Dedifferentiated amniotic fluid mesenchymal stem cell (primary cell): ENCODE results near the gene ABTB2.
"Not testable (repeated sequence)": the region's sequence is repeated elsewhere in the genome, so short reads cannot be mapped to it uniquely, and the experiment has no call there.

Source experiments
- DNase-seq: peaks from one replicate; pipeline ENCODE4 v3.0.0-alpha.2; 2016; ENCODE audit errors: extremely low spot score

Gene ABTB2

GRCh38 chr11:34357701-34358257, at the start of gene ABTB2:
Gene ABTB2 (minus strand): TSS chr11:34358010.
- peak; percentile 97 for DNase-seq

DNA sequence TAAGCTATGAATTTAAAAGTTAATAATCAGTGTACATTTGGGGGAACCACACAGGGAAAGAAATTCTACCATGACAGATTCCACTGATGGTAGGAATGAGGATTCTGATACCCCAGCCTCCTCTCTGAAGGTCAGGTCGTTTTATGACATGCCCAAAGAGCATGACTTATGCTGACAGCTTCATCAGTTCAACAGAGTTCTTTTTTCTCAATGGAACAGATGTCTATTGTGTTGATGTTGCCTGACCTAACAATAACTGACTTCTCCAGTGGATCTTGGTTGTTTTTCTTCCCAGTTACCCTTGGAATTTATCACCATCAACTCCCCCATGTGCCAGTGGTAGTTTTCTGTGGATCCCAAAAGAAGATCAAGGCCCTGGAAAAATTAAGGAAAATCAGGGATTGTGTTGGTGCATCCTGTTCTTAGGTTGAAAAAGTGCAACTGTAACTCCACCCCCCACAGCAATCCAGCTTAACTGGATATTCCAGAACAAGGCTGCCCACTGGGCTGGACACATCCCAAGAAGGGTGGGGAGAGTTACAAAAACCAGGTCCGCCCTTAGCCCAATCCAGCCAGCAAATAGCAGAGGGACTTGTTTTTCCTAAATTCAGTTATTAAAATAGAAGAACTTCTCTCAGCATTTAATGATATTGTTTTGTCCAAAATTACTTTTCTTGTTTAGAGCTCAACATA, 49.5 kb upstream of the ABTB2 start:
- no peak for DNase-seq

- no peak for DNase-seq
These were observed 48.6 kb upstream of the ABTB2 start for GRCh38 chr11:34406413-34406812.

DNA sequence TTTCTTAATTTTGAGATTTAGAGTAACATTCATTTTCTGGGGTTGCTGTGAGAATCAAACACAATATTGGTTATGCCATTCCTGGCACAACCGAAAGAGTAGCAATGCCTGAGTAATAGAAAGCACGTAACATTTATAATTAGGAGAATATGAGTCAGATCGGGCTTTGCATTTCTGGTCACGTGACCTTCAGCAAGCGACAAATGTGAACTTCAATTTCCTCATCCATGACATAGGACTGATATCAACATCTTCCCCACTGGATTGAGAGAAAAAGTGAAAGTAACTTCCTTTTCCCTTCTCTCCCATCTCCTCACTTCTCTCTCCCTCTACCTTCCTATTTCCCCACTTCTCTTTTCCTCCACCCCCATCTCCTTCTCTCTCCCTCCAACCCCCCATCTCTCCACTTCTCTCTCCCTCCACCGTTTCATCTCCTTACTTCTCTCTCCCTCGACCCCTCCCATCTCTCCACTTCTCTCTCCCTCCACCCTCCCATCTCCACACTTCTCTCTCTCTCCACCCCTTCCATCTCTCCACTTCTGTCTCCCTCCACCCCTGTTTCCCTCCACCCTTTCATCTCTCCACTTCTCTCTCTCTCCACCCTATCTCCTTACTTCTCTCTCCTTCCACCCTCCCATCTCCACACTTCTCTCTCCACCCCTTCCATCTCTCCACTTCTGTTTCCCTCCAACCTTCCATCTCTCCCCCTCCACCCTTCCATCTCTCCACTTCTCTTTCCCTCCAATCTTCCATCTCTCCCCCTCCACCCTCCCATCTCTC, 47.5 kb upstream of the ABTB2 start:
- no peak for DNase-seq

GRCh38 chr11:34404280-34404679, 46.5 kb upstream of the ABTB2 start:
- no peak for DNase-seq

GRCh38 chr11:34403431-34403830, 45.6 kb upstream of the ABTB2 start:
- DNase-seq, result no peak

- no peak for DNase-seq
These were observed 40.0 kb upstream of the ABTB2 start for GRCh38 chr11:34397811-34398210.

DNA sequence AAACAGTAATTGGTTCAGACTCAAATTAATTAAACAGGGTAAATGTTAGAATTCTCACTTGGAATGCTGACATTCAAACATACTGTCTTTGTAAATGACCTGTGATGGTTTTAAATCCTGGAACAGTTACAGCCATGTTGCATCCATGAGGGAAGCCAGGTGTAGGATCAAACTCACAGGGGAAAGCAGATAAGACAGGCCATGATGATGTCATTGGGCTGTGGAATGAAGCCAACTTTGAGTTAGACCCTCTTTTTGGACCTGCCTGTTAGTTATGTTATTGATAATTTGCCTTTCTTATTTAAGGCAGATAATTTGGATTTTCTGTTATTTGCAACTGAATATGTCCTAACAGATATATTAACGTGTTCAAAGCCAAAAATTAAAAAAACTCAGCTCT, 39.3 kb upstream of the ABTB2 start:
- no peak for DNase-seq

DNA sequence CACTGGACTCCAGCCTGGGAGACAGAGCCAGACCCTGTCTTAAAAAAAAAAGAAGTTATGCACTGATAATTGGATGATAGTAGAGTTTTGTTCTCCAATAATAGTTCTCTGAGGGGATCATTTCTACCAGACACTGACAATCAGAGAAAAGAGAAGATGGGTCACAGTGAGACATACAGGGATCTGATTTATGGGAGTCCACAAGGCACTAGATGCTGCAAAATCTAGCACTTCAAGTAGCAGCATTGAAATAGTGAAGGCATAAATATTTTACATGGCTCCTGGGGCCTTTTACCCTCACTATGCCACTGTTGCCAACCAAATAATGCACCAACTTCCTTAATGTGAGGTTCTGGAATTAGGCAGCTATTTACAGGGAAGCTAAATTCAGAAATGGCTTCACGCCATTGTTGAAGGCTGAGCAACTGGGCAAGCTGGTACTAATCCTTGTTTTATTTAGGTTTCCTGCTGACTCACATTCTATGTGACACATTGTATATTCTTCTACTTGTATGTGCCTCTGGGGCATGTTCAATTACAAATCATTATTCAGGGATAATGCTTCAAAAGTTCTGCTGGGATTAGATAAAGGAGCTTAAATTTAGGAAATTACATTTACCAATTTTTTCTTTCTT, 38.2 kb upstream of the ABTB2 start:
- peak; percentile 69 for DNase-seq

DNA sequence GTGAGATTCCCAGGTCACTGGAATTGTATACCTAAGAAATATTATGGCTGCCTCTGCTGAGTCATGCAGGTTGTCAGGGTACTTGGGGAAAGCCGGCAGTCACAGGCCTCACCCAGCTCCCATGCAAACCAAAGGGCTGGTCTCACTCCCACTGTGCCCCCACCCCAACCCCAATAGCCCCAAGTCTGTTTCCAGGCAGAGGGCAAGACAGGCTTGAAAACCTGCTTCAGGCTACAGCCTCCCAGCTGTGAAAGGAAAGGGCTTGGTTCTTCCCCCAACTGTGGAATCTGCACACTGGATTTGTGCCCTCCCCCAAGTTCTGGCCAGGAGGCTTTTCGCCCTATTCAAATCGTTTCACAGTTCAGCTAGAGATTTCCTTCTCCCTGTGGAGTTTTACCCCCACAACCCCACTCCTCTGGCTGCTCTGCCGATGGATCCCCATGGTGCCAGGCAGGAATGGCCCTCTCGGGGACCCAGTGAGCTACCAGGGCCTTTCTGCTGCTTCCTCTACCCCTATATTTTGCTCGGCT, 37.0 kb upstream of the ABTB2 start:
- no peak for DNase-seq

GRCh38 chr11:34387653-34388052, 29.8 kb upstream of the ABTB2 start:
- DNase-seq, result no peak

DNA sequence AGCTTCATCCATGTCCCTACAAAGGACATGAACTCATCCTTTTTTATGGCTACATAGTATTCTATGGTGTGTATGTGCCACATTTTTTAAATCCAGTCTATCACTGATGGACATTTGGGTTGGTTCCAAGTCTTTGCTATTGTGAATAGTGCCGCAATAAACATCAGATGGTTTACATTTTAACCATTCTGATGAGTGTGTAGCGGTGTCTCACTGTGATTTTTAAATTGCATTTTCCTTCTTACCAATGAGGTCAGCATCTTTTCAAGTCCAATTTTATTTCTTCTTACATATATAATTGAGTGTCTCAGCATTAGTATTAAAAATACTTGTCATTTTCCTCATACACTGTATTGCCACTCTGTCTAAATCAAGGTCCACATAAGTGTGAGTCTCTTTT, 28.5 kb upstream of the ABTB2 start:
- DNase-seq, result not testable (repeated sequence)

- no peak for DNase-seq
These were observed 24.9 kb upstream of the ABTB2 start for GRCh38 chr11:34382532-34383276.

GRCh38 chr11:34381775-34382174, 24.0 kb upstream of the ABTB2 start:
- no peak for DNase-seq

- DNase-seq, result no peak
These were observed 22.9 kb upstream of the ABTB2 start for GRCh38 chr11:34380696-34381095.

DNA sequence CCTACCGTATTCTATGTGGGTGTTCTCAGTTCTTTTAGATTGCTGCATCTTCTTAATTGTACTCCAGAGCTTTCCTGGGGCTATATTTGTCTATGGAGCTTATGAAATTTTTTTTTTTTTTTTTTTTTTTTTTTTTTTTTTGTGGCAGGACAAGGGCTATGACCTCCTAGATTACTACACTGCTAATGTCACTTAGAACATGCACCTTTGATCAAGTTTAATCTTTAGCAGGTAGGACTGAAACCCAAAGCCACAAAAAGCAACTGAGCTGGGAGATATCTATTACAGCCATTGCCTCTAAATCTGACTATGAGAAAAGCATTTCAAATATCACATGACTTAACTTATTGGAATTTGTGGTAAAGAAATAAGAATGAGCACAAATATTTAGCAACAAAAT, 21.7 kb upstream of the ABTB2 start:
- no peak for DNase-seq

GRCh38 chr11:34379079-34379478, 21.3 kb upstream of the ABTB2 start:
- DNase-seq, result no peak

DNA sequence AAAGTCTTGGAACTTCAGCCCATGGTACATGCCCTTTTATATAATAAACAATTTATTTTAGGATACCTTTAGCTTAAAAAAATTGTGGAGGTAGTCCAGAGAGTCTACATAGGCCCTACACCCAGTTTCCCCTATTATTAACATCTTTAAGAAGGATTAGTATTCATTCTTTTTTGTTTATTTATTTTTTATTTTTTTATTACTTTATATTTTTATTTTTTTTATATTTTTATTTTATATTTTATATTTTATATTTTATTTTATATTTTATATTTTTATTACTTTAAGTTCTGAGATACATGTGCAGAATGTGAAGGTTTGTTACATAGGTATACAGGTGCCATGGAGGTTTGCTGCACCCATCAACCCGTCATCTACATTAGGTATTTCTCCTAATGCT, 15.9 kb upstream of the ABTB2 start:
- DNase-seq, result no peak

DNA sequence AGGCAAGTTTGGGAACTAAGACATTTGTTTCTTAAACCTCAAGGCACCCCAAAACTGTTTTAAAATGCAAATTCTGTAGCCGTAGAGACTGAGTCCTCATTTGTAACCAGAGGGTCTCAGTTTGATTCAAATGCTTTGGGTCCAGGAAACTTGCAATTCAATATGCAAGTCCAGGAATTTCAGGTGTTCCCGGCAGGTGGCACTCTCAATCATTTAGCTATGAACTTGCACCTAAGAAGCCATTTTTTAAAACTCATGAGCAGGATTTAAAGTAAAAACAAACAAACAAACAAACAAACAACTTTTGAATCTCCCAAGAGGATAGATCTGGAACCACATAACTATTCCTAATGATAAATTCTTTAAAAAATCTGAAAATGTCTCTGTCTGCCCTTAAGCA, 8.7 kb upstream of the ABTB2 start:
- no peak for DNase-seq

- DNase-seq, result no peak
These were observed 6.3 kb upstream of the ABTB2 start for GRCh38 chr11:34364102-34364501.

DNA sequence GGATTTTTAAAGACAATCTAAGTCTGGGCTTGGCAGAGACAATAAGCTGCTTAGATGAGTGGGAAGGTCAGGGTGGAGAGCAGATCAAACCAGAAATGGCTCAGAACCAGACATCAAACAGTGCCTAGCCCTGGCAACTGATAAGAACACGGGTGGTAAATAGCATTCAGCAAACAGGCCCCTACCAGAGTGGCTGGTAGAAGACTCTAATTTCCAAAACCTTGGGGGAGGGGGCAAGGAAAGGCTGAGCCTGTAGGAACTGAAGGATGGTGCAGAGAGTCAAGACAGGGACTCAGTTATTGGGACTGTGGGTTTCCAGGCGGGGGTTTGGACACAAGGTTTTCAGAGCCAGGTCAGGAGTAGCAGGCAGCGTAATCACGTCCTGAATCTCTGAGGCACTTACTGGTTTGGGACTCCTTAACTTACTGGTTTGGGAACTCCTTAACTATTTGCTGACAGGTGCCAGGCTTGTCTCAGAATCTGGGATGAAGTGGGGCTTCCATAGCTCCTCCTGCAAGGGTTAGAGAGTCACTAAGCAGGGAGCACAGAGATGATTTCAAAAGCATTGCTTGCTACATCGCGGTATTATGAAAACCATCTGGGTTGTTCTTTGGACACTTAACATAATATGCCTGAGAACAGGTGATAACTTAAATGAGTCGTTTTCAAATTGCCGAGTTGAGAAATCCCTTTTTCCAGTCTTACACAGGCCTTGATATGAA, 5.7 kb upstream of the ABTB2 start:
- no peak for DNase-seq
